Stimulated activated CD4-positive, alpha-beta T cell treated with anti-CD3 and anti-CD28 coated beads, Interleukin-2, amount 100 ng/mL, for 24 hours (primary cell): ENCODE results near the gene ZNF148.
"Not testable (repeated sequence)": the region's sequence is repeated elsewhere in the genome, so short reads cannot be mapped to it uniquely, and the experiment has no call there.

Experiments used
- DNase-seq, 2 donors: peaks; one replicate each; pipeline ENCODE4 v3.0.0-alpha.2; 2020

Gene ZNF148

DNA sequence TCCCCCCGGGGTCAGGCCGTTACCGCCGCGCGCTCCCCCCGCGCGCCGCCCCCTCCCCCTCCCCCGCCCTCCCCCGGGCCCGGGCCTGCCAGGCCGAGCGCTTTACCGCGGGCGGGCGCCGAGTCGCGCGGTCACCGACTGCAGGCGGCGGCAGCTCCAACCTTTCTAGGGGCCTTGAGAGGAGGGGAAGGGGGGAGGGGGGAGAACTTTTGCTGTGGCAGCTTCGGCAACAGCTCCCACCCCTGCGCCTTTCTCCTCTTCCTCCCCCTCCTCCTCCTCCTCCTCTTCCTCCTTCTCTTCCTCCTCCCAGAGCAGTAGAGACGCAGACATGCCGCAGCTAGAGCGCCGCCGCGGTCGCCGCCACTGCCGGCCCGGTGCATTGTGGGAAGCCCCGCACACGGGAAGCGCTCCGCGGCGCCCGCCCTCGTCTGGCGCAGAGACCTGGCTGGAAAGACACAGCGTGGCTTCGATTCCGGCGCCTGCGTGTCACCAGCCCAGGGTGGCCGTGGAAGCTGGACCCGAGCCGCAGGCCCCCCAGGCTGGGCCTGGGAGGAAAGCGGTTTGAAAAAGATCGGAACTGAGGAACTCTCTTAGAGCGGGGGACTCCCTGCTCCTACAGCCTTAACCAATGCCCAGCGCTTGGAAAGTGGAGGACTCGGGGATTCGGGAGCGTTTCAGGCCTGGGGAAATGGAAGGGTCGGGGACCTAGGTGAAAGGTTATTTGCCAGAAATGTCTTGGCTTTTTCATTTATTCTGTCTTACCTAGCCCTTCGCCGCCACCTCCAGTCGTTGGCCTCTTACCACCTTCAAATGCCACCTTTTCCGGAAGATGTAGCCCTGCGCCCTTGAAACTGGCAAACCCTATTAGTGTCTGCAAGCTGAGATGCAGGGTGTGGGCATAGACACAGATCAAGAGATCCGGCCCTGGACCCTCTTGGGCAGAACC is at the start of gene ZNF148:
ZNF148 (minus strand) TSS at position 330 of the 946 bp plus-strand sequence. CDS start 61,685 bp downstream, outside the sequence.
- peak; percentile 90 to 91 for DNase-seq

DNA sequence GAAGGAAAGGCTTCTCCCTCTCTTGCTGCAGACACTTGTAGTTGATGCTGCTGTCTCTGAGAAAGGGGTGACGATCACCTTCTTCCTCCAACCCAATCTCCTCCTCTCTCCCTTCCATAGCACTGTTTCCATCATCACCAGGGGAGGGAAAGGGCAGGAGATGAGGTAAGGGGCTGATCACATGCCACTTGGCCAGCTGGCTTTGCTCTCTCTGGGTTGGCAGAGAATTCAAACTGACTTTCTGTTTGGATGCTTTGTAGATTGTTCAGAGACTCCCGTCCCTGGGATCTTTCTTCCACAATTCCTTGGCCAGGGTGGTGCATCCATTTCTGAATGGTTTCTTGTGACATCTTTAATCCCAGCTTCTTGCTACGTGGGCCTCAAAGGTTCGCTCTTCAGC is 43.2 kb upstream of the ZNF148 start:
- no peak for DNase-seq

GRCh38 chr3:125416235-125416634 is 41.1 kb upstream of the ZNF148 start:
- no peak for DNase-seq

GRCh38 chr3:125414669-125415068 is 39.5 kb upstream of the ZNF148 start:
- DNase-seq: no peak

DNA sequence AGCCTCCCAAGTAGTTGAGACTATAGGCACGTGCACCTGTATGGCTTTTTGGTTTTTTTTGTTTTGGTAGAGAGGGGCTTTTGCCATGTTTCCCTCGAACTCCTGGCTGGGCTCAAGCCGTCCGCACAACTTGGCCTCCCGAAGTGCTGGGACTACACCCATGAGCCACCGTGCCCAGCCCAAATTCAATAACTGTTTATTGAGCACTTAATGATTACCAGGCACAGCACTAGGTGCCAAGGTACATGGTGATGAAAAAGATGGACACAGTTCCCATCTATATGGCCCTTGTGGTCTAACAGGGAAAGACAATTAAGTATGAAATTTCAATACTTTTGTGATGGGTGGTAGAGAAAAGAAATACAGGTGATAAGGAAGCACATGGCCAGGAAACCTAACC is 35.8 kb upstream of the ZNF148 start:
- no peak for DNase-seq

- no peak for DNase-seq
Measured at GRCh38 chr3:125406070-125406469, 30.9 kb upstream of the ZNF148 start.

DNA sequence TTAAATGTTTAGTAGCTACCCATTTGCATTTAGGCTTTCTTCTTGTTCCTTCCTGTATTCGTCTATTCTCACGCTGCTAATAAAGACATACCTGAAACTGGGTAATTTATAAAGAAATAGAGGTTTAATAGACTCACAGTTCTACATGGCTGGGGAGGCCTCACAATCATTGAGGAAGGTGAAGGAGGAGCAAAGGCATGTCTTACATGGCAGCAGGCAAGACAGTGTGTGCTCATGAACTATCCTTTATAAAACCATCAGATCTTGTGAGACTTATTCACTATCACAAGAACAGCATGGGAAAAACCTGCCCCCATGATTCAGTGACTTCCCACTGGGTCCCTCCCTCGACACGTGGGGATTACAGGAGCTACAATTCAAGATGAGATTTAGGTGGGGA is 30.4 kb upstream of the ZNF148 start:
- not testable (repeated sequence) for DNase-seq

DNA sequence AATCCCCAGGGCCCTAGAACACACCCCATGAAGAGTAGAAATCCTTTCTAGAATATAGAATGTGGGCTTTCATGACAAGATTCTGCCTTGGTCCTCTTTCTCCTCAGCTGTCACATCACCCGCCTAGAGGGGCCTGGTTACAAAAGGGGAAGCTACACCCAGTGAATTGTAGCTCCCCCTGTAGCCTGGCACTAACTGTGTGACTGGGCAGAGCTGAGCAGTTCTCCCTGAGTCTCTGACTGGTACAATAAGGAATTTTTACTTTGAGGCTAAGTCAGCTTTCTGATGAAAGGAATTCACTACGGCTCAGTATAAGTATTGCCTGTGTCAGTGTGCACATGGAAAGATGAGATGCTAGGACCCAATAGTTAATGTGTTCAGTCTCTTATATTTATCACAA is 28.7 kb upstream of the ZNF148 start:
- no peak for DNase-seq

DNA sequence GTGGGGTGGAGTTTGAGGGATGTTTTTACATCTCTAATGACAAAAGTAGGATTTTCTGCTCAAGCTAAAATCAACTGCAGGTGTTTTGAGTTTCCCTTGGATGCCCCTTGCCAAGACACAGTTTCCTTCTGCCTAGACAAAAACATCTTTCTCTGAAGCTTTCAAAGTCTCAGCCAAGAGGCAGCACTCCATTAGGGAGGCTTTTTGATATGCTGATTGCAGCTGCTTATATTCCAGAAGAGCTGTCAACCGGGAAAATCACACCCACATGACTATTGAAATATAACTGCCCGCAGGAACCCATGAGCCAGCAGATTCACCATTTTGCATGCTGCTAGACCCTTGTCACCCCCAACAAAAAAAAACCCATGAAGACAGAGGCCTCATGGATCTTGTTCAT is 27.5 kb upstream of the ZNF148 start:
- DNase-seq: no peak

GRCh38 chr3:125401402-125401801 is 26.3 kb upstream of the ZNF148 start:
- DNase-seq: no peak

GRCh38 chr3:125398952-125399351 is 23.8 kb upstream of the ZNF148 start:
- no peak for DNase-seq

- no peak for DNase-seq
Measured at GRCh38 chr3:125395091-125395490, 20.0 kb upstream of the ZNF148 start.

GRCh38 chr3:125394406-125394805 is 19.3 kb upstream of the ZNF148 start:
- no peak for DNase-seq

DNA sequence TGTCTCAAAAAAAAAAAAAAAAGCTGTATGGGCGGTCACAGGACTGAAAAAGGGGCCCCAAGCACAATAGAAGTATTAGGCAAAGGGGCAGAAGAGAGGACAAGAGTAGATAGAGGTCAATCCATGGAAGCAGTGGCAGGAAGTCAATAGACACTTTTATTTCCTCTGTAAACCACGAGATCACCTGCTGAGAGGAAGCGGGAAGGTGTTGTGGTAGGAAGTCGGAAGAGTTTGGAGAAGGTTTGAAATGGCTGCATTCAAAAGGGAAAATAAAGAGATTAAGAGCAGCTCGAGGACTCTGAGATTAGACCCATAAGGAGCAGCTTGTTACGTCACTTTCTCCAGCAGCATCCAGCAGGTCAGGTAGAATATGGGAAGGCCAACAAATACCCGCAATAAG is 14.2 kb upstream of the ZNF148 start:
- no peak for DNase-seq

DNA sequence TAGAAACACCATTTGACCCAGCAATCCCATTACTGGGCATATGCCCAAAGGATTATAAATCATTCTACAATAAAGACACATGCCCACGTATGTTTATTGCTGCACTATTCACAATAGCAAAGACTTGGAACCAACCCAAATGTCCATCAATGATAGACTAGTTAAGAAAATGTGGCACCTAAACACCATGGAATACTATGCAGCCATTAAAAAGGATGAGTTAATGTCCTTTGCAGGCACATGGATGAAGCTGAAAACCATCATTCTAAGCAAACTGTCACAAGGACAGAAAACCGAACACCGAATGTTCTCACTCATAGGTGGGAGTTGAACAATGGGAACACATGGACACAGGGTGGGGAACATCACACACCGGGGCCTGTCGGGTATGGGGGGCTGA is 13.2 kb upstream of the ZNF148 start:
- not testable (repeated sequence) for DNase-seq

GRCh38 chr3:125386811-125387210 is 11.7 kb upstream of the ZNF148 start:
- no peak for DNase-seq

- no peak for DNase-seq
Measured at GRCh38 chr3:125383744-125384143, 8.6 kb upstream of the ZNF148 start.

DNA sequence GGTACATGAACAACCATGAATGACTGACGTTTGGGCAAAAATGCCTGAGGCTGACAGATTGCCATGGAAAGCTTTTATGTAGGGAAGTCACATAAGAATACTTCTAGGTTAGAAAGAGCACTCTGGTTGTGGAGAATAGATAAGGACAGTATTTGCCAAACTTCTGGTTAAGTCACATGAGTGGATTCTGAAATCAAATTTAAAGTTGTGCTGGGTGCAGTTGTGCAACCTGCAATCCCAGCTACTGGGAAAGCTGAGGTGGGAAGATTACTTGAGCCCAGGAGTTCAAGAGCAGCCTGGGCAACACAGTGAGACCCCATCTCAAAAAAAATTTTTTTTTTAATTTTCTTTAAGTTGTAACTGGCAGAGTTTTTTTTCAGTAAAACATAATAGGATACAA is 7.2 kb upstream of the ZNF148 start:
- DNase-seq: no peak

DNA sequence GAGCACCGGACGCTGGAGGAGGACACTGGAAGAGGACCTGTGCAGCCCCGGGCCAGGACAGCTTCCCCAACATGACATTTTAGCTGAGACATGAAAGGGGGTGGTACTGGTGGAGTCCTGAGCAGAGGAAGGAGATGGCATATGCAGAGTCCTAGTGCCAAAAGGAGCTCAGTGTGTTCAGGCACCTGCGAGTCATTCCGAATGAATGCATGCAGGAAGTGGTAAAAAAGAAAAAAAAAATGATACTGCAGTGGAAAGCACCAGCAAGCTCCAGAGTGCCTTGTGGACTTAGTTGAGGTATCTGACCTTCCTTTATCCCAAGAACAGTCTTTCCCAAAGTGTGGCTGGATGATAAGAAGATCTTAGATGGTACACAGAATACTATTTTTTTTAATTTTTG is 6.6 kb upstream of the ZNF148 start:
- peak in 1 of 2 donors; percentile 20 for DNase-seq

DNA sequence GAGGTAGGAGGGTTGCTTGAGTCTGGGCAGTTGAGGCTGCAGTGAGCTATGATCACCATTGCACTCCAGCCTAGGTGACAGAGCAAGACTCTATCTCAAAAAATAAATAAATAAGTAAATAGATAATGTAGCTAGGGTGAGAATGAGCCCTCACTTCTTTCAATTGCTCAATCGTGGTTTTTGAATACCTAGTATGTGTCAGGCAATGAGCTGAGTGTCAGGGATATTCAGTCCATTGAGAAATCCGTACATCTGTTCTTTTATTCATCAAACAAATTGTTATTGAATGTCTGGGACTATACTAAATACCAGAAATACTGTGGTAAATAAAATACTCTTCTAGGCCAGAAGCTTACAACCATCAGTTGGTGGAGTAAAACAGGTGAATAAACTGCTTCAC is 6.2 kb upstream of the ZNF148 start:
- DNase-seq: no peak

DNA sequence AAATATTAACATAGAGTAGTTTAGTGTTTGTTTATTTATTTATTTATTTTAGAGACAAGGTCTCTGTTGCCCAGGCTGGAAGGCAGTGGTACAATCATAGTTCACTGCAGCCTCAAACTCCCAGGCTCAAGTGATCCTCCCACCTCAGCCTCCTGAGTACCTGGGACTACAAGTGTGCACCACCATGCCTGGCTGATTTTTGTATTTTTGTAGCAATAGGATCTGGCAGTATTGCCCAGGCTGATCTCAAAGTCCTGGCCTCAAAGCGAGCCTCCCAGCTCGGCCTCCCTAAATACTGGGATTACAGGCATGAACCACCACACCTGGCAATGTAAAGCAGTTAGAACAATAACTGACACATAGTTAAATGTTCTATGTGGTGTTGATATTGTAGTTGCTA is 4.4 kb upstream of the ZNF148 start:
- DNase-seq: no peak

DNA sequence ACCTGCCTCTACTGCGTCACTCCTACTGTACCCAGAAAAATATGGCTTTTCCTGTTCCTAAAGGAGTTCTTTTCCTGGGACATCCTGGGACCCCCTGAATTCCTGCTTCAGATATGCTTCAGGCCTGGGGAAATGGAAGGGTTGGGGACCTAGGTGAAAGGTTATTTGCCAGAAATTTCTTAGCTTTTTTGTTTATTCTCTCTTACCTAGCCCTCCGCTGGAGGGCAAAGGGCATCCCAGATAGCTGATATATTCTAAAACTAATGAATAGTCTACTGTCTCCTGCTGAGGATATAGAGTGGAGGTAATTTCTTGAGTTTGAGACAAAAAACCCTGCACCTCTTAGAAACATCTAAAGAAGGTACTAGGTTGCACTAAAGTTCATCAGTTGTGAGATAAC is 3.6 kb upstream of the ZNF148 start:
- no peak for DNase-seq

GRCh38 chr3:125375950-125376679 is 990 bp upstream of the ZNF148 start:
- DNase-seq: no peak

- peak; percentile 37 to 51 for DNase-seq
Measured at GRCh38 chr3:125374501-125374995, 577 bp downstream of the ZNF148 start.
